Smooth muscle cell of the brain vasculature (primary cell): ENCODE measurements around the gene HSH2D.
"Not testable (repeated sequence)": the region's sequence is repeated elsewhere in the genome, so short reads cannot be mapped to it uniquely, and the experiment has no call there.

Source experiments
- DNase-seq: peaks from one replicate; pipeline ENCODE4 v3.0.0-alpha.2; 2012; ENCODE audit warnings: low read depth, low spot score

The HSH2D gene

GRCh38 chr19:16119075-16119857, 24.2 kb upstream of the HSH2D start:
- DNase-seq = not testable (repeated sequence)

GRCh38 chr19:16121141-16121540, 22.3 kb upstream of the HSH2D start:
- DNase-seq = no peak

- DNase-seq = no peak
Observed at GRCh38 chr19:16121967-16122366, 21.5 kb upstream of the HSH2D start.

GRCh38 chr19:16124953-16125352, 18.5 kb upstream of the HSH2D start:
- DNase-seq = no peak

- DNase-seq = no peak
Observed at GRCh38 chr19:16125737-16126495, 17.6 kb upstream of the HSH2D start.

GRCh38 chr19:16127080-16127479, 16.4 kb upstream of the HSH2D start:
- no peak for DNase-seq

GRCh38 chr19:16127776-16128371, 15.6 kb upstream of the HSH2D start:
- DNase-seq = no peak

- DNase-seq = no peak
Observed at GRCh38 chr19:16131648-16132047, 11.8 kb upstream of the HSH2D start.

GRCh38 chr19:16133818-16134217, 9.7 kb upstream of the HSH2D start:
- DNase-seq = no peak

GRCh38 chr19:16134510-16134909, 9.0 kb upstream of the HSH2D start:
- DNase-seq = no peak

- DNase-seq = no peak
Observed at GRCh38 chr19:16135430-16136127, 7.9 kb upstream of the HSH2D start.

GRCh38 chr19:16136185-16136999, 7.1 kb upstream of the HSH2D start:
- DNase-seq = no peak

GRCh38 chr19:16139752-16140151, 3.7 kb upstream of the HSH2D start:
- DNase-seq = no peak

GRCh38 chr19:16141043-16141442, 2.4 kb upstream of the HSH2D start:
- no peak for DNase-seq

- DNase-seq = no peak
Observed at GRCh38 chr19:16142032-16142580, 1.4 kb upstream of the HSH2D start.

- DNase-seq = no peak
Observed at GRCh38 chr19:16144216-16144581, 714 bp downstream of the HSH2D start.

GRCh38 chr19:16146112-16146511, 2.6 kb downstream of the HSH2D start:
- DNase-seq = no peak

GRCh38 chr19:16148443-16149229, 5.2 kb downstream of the HSH2D start:
- no peak for DNase-seq

- DNase-seq = no peak
Observed at GRCh38 chr19:16153582-16154336, 10.3 kb downstream of the HSH2D start.
